ENCODE measurements around the gene HIVEP3. TPM values are rescaled to one million over a fixed set of nuclear protein-coding genes. Genes with fewer than 3 reads are reported as not detected.

Gene HIVEP3
- total and polyA plus RNA-seq, 7 donors: 0.70 to 3.4 (median 2.1) TPM

DNA sequence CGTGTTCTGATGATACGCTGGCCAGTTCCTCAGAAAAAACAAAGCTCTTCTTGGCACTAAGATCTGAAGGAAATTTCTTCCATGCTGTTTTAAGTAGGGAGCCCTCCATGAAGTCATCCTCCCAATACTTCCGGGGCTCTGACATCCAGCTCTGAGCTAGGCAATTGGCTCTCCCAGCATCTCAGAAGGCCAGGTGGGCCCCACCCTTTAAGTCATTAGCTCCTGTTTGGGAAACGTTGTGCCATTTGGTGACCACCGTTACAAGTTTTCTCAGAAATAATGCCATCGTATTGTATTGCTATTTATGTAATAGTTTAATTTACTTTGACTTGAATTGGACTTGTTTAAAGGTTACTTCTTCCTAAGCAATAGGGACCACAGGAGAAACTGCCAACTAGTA lies 303.9 kb downstream of the HIVEP3 start:
- peaks cover 13% of the 10 kb centered on the region for H3K4me1 ChIP-seq
- ATAC-seq: no peak
- no peak for DNase-seq
- no peak overlapping the region for H3K4me3 ChIP-seq
- H3K27ac ChIP-seq: no peak overlapping the region
- 81 to 90% (median 82%) methylated on average over 6 of the region's 6 CpGs for WGBS, 3 donors
- H3K27me3 ChIP-seq (ENCODE audit: insufficient read depth in 3 of 3, low read length in 2 of 3): no peaks in the 10 kb centered on the region
- TF ChIP-seq, protein P1, sequence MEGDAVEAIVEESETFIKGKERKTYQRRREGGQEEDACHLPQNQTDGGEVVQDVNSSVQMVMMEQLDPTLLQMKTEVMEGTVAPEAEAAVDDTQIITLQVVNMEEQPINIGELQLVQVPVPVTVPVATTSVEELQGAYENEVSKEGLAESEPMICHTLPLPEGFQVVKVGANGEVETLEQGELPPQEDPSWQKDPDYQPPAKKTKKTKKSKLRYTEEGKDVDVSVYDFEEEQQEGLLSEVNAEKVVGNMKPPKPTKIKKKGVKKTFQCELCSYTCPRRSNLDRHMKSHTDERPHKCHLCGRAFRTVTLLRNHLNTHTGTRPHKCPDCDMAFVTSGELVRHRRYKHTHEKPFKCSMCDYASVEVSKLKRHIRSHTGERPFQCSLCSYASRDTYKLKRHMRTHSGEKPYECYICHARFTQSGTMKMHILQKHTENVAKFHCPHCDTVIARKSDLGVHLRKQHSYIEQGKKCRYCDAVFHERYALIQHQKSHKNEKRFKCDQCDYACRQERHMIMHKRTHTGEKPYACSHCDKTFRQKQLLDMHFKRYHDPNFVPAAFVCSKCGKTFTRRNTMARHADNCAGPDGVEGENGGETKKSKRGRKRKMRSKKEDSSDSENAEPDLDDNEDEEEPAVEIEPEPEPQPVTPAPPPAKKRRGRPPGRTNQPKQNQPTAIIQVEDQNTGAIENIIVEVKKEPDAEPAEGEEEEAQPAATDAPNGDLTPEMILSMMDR (IDR thresholded peaks at IDR 0.05): no peak
- intact Hi-C loops (cut with DNase I): no loop called here
- no peaks in the 10 kb centered on the region for H3K9me3 ChIP-seq
- H3K36me3 ChIP-seq (ENCODE audit: insufficient read depth in 1 of 2, low read depth in 1 of 2): no peaks in the 10 kb centered on the region

DNA sequence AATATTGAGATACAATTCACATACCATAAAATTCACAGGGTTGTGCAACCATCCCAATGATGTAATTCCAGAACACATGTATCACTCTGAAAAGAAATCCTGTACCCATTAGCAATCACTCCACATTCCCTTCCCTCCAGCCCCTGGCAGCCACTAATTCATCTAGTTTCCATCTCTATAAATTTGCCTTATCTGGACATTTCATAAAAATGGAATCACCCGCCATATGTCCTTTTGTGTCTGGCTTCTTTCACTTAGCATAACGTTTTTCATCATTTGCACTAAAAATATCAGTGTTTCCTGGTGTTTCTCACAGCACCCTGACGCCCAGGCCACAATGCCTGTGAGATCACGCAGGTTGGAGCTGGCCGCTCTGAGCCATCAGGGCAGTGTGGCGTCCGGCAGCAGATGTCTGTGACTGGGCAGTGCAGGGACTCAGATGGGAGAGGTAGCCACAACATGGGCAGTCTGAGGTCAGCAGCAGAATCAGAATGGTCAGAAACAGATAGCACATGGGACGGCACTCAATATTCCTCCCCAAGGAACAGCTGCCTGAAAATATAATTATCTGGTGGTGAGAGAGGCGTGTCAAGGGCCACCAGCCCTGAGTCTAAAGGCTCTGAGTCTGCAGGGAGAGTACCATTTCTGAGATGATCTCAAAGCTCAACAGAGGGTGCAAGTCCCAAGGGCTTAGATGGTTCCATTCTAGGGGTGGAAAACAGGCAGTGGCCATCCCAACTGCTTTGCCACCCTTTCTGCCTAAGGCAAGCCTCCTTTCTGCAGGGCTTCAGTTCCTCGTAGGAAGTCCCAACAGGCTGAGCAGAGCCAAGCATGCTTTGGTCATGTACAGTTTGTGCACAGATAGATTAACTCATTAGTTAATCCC lies 304.8 kb downstream of the HIVEP3 start:
- TF ChIP-seq, protein P1 (IDR thresholded peaks at IDR 0.05): no peak
- WGBS, 3 donors: 80 to 85% (median 82%) methylated on average over 10 of the region's 10 CpGs
- no peaks in the 10 kb centered on the region for H3K27me3 ChIP-seq (ENCODE audit: insufficient read depth in 3 of 3, low read length in 2 of 3)

DNA sequence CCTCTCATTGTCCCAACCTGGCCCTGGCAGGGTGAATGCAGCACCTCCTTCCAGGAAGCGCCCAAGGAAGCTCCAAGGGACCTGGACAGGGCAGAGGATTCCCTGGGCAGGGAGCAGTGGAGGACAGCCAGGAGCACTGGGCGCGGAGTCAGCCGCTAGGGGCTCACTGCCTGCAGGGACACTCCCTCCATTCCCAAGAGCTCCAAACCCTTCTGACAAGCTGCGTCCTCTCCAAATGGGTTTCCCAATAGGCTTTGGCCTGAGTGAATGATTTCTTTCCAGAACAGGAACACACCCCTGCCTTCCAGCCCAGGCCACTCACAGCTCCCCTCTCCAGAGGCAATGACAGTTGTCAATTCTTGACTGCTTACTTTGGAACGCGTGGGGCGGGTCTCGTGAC lies 305.8 kb downstream of the HIVEP3 start:
- Histone ChIP-seq H3K4me3 (no peak overlapping the region), H3K36me3 (ENCODE audit: insufficient read depth in 1 of 2, low read depth in 1 of 2) (no peaks in the 10 kb centered on the region), H3K27ac (no peak overlapping the region), H3K27me3 (ENCODE audit: insufficient read depth in 3 of 3, low read length in 2 of 3) (no peaks in the 10 kb centered on the region), H3K9me3 (no peaks in the 10 kb centered on the region), H3K4me1 (peaks cover 7% of the 10 kb centered on the region)
- TF ChIP-seq, protein P1 (IDR thresholded peaks at IDR 0.05): no peak
- intact Hi-C loops (cut with DNase I): no loop called here
- ATAC-seq (peak in 1 of 4 donors; percentile 26), DNase-seq (no peak)
- 89 to 91% (median 90%) methylated on average over 9 of the region's 9 CpGs for WGBS, 3 donors

More for the DNA sequence above, 304.8 kb downstream of the HIVEP3 start:
- Histone ChIP-seq H3K27ac (no peak overlapping the region), H3K36me3 (ENCODE audit: insufficient read depth in 1 of 2, low read depth in 1 of 2) (no peaks in the 10 kb centered on the region), H3K4me3 (no peak overlapping the region), H3K9me3 (no peaks in the 10 kb centered on the region), H3K4me1 (peaks cover 13% of the 10 kb centered on the region)
- intact Hi-C loops (cut with DNase I): no loop called here
- DNase-seq (no peak), ATAC-seq (no peak)

DNA sequence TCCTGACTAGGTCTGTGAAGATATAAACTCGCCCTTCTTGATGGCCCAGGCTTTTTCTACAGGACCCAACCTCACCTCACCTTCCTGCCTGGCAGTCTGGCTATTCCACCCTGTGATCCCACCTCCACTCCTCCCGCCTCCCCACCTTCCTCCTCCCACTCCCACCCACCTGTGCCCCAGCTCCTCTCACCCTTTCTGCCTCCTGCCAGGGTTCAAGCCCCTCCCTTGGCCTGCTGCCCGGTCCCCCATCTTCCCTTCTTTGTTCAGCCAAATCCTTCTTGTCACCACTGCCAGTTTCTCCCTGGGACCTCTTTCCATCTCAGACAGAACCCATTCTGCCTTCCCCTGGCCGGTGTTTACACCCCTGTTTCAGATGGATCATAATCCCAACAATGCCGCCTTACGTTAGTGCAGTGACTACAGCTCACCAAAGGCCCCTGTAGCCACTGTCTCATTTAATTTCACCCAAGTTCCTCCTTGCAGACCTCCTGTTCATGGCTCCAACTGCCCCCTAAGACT lies 306.7 kb downstream of the HIVEP3 start:
- Histone ChIP-seq H3K27me3 (ENCODE audit: insufficient read depth in 3 of 3, low read length in 2 of 3) (no peaks in the 10 kb centered on the region), H3K4me3 (no peak overlapping the region), H3K4me1 (no peaks in the 10 kb centered on the region), H3K9me3 (no peaks in the 10 kb centered on the region), H3K36me3 (ENCODE audit: insufficient read depth in 1 of 2, low read depth in 1 of 2) (no peaks in the 10 kb centered on the region), H3K27ac (no peak overlapping the region)
- WGBS, 3 donors: 88 to 96% (median 91%) methylated on average over 6 of the region's 6 CpGs
- intact Hi-C loops (cut with DNase I): no loop called here
- no peak for DNase-seq
- TF ChIP-seq, protein P1 (IDR thresholded peaks at IDR 0.05): no peak
- no peak for ATAC-seq
